NCI-H2227 treated with DMSO at 0.1 percent for 48 hours (cell line): ENCODE results near the gene TYSND1.
"Not testable (repeated sequence)": the region's sequence is repeated elsewhere in the genome, so short reads cannot be mapped to it uniquely, and the experiment has no call there.

ENCODE experiments used
- DNase-seq: peaks from one replicate; lab custom pipeline; 2025; lab: John Stamatoyannopoulos, UW

The TYSND1 gene

DNA sequence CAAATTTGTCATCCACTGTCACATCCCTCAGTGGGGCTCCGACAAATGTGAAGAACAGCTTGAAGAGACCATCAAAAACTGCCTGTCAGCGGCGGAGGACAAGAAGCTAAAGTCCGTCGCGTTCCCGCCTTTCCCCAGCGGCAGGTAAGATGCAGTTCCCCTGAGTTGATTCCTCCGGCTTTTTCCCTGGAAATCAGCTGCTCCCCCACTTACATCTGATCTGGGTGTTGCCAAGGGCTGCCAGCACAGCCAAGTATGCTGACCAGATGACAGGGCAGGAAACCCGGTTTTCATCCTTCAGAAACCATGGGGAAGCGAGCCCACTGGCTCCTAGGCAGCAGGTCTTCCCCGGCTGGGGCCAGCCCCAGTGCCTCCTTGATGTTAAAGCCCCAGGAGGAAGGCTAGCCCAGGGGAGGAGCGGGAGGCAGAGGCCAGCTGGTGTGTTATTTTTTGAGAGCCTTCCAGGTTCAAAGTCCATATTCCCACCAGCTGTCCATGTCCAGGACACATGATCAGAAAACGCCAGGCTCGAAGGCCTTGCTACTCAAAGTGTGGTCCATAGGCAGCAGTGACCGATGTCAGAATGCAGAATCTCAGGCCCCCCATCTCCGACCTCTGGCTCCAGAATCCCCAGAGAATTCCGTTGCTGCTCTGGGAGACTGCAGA lies 37.3 kb downstream of the TYSND1 start:
- no peak for DNase-seq

- DNase-seq: no peak
Observed at GRCh38 chr10:70106958-70107791, 39.3 kb downstream of the TYSND1 start.

GRCh38 chr10:70101668-70102067 lies 44.8 kb downstream of the TYSND1 start:
- DNase-seq: no peak

- DNase-seq: not testable (repeated sequence)
Observed at GRCh38 chr10:70101068-70101562, 45.4 kb downstream of the TYSND1 start.

DNA sequence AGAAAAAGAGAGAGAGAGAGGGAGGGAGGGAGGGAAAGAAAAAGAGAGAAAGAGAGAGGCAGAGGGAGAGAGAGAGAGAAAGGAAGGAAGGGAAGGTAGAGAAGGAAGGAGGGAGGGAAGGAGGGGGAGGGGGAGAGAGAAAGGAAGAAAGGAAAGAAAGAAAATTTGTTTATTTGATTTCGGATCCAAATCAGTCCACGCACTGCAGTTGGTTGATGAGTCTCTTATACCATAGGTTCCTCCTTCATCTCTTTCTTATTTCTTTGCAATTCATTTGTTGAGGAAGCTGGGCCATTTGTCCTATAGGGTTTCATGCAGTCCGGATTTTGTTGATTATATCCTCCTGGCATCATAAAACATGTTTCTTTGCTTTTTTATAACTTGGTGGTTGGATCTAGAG lies 48.2 kb downstream of the TYSND1 start:
- DNase-seq: no peak

DNA sequence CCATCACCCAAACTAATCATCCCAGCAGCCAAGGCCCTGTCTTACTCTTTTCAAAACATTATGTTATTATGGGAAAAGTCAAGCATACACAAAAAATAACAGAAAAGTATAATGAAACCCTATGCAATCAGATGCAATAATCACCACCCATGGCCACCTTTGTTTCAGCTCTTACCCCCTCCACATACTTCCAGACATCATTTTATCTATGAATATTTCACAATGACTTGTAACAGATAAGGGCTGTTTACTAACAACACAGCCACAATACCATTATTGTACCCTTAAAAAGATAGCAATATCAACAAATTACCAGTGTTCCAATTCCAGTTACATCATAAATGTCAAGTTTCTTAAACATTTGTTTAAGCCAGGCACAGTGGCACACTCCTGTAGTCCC lies 49.0 kb downstream of the TYSND1 start:
- DNase-seq: no peak

- no peak for DNase-seq
Observed at GRCh38 chr10:70096705-70097420, 49.6 kb downstream of the TYSND1 start.

DNA sequence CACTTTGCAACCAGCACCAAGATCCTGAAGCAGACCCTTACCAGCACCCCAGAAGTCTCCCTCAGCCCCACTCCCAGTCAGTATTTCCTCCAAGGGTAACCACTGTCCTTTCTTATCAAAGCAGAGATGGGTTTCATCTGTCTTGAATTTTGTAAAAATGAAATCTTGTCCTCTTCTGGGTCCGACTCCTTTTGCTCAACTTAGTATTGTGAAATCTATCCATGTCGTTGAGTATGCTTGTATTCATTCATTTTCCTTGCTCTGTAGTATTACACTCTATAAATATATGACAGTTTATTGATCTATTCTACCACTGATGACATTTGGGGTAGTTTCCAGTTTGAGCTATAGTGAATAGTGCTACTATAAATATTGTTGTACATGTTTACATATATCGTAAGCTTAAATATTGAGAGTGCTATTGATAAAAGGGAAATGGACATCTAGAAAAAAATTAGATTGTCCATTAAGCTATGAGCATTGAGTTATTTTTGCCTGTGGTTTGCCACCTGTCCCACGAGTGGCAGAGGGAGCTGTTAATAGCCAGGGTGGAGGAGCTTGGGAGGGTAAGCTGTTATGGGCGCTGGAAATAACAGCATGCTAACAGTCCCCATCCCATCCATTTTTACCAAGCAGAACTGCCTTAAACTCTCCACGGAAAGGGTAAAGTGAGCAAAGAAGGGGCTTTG lies 50.3 kb downstream of the TYSND1 start:
- no peak for DNase-seq

DNA sequence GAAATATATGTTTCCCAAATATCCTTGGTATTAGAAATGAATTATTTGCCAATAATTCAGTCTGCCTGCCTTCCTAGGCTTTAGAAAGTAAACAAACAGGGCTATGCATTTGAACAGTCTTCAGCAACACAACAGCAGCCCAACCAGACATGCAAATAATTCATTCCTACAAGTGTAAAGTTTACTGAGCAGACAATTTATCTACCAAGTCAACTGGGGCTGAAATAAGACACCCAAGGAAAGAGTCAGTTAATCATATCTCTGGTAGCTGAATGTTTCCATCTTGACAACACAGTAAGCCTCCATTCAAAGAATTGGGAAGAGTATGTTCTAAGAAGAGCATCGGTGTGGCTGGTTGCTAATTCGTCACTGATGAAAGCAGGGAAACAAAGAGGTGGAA lies 52.2 kb downstream of the TYSND1 start:
- DNase-seq: no peak

- no peak for DNase-seq
Observed at GRCh38 chr10:70093335-70093944, 53.1 kb downstream of the TYSND1 start.

DNA sequence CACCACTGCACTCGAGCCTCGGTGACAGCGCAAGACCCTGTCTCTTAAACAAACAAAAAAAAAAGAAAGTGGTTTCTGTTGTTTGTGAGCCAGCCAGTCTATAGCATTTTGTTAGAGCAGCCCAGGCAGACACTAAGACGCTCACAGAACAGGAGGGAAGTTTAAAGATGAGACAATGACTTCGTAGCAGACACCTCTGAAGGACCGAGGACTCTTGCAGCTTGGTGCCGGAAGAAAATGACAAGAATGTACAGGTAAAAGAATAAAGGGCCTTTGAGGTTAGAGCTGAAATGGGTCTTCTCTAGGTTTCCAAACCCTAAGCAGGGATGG lies 54.1 kb downstream of the TYSND1 start:
- DNase-seq: no peak

GRCh38 chr10:70090951-70091350 lies 55.5 kb downstream of the TYSND1 start:
- no peak for DNase-seq

DNA sequence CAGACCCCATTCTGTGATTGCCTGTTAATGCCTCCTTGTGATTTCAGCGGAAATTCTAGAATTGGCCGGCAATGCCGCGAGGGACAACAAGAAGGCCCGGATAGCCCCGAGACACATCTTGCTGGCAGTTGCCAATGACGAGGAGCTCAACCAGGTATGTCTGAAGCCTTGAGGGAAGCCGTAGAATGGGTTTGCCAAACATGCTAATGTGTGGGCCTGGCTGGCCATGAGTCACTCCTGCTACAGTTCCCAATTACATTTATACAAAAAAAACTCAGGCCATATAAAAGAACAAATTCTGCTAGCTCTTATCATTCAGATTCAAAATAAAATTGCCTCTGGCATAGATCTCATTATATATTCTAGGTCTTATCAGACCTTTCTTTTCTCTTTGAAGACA lies 56.5 kb downstream of the TYSND1 start:
- no peak for DNase-seq

- no peak for DNase-seq
Observed at GRCh38 chr10:70088308-70088698, 58.2 kb downstream of the TYSND1 start.
